SU-DHL-6 (cell line): ENCODE results near the gene KIAA2012.

Experiments
- EZH2phosphoT487 ChIP-seq: fragments of 200-600 bp; sonication (generic), shearing (Covaris generic); conservative IDR thresholded peaks from 2 replicates; pipeline ENCODE4 v1.6.1; 2018; ENCODE audit warnings: mild to moderate bottlenecking, antibody characterized with exemption, low read length, moderate library complexity, mixed read lengths
- TF ChIP-seq, protein P1 (sequence below): fragments of 200-600 bp; sonication (generic); IDR thresholded peaks from one replicate; pipeline ENCODE4 v1.5.1; 2017; ENCODE audit warnings: antibody characterized with exemption, mild to moderate bottlenecking, low read length, moderate library complexity; ENCODE audit not compliant: insufficient read depth, poor library complexity, severe bottlenecking

DNA sequence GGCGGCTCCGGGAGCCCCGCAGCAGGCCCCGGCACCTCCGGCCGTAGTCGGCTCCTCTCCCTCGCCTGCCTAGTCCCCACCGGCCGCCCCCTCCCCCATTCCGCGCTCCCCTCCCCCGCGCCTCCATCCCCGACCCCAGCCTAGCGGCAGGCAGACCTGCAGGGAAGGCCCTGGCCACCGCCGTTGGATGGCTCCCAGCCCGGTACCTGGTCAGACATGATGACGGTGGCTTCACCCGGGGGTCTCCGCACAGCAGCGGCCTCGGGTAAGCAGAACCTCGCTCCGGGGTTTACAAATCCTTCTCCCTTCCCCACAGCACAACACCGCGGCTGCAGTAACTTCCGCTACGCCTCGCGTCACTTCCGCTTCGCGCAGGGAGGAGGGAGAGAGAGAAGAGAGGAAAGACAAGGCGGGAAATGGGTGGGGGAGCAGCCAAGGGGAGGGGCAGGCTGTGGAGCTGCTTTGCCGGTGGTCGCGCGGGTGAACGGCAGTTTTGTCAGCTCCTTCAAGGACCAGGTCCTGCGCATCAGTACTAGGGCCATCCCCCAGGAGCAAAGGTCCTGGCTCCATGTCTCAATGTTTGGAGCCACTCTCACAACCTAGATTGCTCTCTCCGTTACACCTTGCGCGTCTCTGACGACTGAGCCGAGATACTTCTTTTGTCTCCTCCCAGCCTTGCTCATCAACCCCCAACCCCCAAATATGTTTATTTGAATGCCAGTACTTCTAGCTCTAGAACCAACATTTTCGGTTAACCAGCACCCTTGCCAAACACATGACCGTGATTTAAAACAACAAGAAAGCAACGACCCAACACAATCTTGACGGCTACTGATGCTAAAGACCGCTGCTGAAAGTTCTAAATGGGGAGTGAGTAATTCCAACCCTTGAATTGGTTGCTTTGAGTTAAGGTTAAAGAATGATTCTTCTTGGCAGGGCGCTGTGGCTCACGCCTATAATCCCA lies 165.5 kb downstream of the KIAA2012 start, which contains the start of gene SUMO1:
- TF ChIP-seq, protein P1, sequence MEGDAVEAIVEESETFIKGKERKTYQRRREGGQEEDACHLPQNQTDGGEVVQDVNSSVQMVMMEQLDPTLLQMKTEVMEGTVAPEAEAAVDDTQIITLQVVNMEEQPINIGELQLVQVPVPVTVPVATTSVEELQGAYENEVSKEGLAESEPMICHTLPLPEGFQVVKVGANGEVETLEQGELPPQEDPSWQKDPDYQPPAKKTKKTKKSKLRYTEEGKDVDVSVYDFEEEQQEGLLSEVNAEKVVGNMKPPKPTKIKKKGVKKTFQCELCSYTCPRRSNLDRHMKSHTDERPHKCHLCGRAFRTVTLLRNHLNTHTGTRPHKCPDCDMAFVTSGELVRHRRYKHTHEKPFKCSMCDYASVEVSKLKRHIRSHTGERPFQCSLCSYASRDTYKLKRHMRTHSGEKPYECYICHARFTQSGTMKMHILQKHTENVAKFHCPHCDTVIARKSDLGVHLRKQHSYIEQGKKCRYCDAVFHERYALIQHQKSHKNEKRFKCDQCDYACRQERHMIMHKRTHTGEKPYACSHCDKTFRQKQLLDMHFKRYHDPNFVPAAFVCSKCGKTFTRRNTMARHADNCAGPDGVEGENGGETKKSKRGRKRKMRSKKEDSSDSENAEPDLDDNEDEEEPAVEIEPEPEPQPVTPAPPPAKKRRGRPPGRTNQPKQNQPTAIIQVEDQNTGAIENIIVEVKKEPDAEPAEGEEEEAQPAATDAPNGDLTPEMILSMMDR = no peak
- no peak for TF ChIP-seq EZH2phosphoT487
